Stimulated activated CD8-positive, alpha-beta memory T cell treated with anti-CD3 and anti-CD28 coated beads, Interleukin-12 subunit alpha, Interleukin-12 subunit beta, amount 100 ng/mL, for 4 hours (primary cell): ENCODE data around the gene TECPR2.
"Not testable (repeated sequence)": the region's sequence is repeated elsewhere in the genome, so short reads cannot be mapped to it uniquely, and the experiment has no call there.

Experiments
- DNase-seq: peaks from one replicate; pipeline ENCODE4 v3.0.0-alpha.2; 2020; ENCODE audit warnings: low read depth

TECPR2 gene

DNA sequence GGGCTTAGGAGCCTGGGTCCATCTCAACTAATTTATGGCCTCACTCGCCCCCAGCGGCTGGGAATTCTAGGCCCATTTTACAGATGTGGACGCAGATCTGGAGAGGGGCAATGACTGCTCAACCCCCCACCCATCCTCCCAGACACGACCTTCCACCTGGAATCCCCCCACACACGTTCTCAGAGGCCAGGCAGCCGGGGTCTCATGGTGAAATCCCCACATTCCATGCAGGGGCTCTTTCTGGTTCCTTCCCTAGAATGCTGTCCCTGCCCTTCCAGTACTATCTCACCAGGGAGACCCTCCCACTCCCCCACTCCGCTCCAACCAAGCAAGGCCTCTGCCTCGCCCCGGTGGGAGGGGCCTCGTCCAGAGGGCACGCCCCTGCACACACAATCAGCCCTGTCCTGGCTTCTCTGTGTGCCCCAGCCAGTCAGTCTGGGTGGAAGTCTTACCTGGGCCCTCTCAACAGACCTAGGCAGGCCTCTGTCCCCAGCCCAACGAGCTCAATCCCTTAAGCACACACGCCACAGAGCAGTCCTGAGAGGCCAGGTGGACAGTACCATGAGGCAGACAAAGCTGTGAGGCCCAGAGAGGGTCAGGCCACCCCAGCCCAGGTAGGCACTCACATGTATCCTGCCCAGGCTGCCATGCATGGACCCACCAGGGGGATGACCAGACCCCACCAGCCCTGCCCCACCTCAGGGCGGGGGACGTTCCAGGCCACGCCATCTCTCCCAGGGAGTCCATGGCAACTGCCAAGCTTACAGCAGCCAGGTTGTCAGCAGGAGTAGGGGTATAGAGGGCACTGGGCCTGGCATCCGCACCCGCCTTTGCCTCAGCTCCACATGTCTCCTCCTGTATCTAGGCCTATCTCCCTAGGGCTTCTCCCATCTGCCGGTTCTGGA, 148.1 kb downstream of the TECPR2 start:
- DNase-seq: no peak

DNA sequence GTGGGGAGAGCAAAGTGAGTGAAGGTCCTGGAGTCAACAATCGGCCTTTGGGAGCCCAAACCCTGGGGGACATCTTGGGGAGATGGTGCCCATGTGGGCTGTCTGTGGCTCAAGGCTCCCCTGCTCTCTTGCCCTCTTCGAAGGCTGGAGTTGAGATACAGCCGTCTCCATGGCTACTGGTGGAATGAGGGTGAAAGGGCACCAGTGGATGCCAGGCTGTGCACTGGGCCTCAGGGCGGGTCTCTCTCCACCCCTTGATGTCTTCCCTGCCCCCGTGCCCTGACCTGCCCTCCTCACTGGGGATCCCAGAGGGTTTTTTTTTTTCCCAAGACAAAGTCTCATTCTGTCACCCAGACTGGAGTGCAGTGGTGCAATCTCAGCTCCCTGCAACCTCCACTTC, 148.8 kb downstream of the TECPR2 start:
- DNase-seq: no peak

DNA sequence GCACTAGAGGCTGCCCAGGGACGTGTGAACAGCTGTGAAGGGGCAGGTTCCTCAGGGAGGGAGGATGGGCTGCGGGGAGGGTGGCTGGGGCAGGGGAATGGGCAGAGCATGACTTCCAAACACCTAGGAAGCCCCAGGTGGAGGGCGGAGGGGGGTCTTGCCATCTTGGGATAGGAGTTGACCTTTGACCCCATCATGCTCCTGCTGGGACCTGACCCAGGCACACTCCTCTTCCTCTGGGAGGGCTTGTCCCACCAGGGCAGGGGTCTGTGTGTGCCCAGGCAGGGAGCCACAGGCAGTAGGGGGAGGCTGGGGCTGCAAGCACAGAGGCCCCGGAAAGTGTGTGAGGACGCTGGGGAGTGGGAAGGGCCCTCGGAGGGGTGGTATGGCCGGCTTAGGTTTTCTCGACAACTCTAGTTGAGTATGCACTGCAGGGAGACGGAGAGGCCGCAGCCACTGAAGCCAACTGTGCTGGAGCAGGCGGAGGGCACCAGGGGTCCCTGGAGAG, 150.1 kb downstream of the TECPR2 start:
- no peak for DNase-seq

DNA sequence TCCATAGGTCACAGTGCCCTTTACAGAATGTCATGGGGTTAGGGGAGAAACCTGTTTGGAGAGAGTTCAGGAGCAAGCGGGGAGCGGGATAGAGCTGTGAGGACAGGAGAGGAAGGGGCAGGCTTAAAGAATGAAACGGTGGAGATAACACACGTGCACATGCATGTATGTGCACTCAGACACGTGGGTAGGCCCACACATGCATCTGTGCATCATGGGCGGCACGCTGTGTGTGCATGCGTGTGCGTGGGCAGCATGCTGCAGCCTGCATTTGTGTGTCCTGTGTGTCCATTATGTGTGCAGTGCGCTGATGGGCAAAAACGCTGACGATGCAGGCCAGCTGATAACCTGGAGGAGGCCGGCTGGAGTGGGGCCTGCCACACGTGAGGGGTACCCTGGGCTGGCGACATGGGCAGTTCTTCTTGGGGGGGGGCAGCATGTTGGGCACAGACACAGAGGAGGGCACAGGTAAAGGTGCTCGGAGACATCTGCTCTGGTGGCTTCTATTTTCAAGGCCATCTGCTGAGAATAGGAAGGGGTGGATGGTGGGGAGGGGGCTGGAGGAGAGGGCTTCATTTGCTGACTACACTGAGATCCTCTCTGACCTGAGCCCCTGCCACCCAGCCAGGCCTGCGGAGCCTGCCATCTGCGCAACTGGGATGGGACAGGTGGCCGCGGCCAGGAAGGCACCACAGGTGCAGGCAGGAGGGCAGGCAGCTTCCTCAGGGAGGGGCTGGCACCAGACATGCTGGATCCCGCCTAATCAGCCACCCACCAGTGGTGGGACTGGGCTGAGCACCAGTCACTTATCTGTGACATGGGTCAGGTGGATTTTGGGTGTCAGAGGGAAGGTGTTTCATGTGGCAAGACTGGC, 151.4 kb downstream of the TECPR2 start:
- no peak for DNase-seq

DNA sequence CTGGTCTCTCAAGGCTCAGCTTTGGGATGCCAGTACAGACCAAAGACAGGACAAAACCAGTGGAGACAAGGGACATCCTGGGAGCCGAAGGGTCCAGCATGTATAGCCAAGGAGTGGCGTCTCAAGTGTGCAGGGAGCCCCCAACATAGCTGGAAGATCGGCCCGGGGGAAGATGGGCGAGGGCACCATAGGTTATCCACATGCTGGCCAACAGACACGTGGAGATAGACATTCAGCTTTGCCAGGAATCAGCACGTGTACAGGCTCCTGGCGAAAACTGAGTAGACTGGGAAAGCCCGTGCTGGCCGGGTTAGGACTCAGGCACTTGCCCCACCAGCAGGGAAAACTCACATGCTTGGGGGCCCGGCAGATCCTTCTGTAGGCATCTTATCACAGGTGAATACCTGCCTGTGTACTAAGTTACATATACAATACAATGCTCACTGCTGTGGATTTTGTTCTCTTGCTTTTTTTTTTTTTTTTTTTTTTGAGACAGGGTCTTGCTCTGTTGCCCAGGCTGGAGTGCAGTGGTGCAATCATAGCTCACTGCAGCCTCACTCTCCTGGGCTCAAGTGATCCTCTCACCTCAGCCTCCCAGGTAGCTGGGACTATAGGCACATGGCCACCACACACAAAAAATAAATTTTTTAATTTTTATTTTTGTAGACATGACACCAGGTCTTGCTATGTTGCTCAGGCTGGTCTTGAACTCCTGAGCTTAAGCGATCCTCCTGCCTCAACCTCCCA, 152.4 kb downstream of the TECPR2 start:
- DNase-seq: no peak

DNA sequence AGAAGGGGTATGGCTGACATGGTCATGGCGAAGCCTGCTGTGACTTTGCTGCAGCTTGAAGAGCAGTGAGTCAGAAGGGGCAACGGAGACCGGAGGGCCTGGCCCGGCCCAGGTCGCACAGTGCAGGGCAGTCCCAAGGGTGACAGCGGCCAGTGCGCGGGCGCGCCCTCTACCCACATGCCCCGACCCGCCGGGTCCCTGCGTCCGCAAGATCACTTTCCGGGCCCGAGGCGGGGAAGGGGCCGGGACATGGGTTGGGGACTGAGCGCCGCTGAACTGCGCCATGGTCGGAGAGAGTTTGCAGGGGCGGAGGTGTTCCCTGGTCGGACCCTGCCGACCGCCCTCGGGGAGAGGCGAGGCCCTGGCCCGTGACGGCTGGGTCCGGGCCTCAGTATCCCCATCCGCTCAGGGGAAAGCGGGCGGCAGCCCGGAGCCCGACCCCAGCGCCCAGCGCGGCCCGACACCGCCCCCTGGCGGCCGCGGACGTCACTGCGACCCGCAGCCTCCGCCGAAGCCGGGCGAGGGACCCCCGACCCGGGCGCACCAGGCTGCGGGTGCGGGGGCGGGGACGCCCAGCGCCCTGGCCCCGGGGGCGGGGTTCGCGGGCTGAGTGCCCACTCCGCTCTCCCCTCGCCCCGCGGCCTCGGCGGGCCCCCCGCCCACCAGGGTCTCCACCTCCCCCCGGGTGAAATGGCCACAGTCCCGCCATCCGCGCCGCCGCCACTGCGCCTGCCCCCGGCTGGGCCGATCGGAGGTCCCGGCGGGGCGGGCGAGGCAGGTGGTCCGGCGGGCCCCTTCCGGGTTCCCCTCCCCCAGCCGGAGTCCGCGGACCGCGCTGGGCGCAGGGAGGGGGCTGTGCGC, 154.0 kb downstream of the TECPR2 start:
- DNase-seq: peak; percentile 43

DNA sequence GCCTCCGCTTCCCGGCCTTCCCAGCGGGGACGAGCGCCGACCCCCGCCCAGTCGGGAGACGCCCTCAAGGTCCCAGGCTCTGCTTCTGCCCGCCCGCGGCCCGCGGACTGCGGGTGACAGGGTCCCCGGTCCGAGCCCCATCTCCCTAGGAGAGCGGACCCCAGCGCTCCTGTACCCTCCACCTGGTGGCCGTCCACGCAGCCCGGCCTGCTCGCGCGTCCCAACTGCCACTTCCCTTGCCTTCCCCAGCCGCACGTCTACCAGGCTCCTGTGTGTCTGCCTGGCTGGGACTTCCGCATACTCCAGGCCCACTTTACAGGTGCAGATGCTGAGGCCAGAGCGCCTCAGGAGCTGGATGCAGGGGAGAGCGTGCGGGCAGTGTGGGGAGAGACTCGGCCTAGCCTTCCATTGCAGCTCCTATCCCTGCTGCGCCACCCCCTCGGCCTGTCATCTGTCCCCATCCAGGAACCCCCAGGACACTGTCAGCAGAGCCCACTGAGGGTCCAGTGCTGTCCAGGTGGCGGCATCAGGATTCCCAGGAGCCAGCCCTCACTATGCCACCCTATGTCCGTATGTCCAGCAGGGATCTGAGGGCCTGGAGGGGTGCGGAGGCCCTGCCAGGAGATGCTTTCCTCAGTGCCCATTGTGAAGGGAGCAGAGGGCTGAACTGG, 154.8 kb downstream of the TECPR2 start:
- no peak for DNase-seq

DNA sequence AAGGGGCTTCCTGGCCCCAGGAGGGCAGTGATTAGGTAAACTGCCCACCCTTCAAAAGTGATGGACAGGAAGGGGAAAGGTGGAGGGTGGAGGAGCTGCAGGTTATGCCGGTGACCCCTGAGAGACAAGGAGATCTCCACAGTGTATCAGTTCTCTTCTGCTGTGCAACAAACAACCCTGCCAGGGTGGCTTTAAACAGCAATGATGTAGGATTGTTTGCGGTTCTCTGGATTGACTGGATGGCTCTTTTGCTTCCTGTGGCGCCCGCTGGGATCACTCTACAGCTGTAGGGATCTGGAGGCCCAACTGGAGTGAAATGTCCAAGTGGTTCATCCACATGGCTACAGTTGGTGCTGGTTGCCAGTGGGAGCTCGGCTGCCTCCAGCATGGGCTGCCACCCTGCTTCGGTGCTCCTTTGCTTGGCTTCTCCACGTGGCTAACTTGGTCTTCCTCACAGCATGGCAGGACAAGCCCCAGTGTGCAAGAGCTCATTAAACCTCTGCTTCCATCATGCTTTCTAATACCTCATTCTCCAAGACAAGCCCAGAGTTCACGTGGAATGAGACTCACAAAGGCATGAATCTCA, 155.4 kb downstream of the TECPR2 start:
- no peak for DNase-seq

DNA sequence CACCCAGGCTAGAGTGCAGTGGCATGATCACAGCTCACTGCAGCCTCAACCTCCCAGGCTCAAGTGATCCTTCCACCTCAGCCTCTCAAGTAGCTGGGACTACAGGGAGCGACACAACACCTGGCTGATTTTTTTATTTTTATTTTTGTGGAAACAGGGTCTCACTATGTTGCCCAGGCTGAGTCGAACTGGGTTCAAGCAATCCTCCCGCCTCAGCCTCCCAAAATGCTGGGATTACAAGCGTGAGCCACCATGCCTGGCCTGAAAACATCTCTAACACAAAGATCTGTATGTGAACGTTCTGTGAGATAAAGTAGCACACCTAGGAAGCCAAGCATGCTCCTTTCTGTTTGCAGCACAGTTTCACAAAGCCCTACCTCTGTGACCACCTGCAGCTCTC, 157.0 kb downstream of the TECPR2 start:
- DNase-seq: not testable (repeated sequence)

DNA sequence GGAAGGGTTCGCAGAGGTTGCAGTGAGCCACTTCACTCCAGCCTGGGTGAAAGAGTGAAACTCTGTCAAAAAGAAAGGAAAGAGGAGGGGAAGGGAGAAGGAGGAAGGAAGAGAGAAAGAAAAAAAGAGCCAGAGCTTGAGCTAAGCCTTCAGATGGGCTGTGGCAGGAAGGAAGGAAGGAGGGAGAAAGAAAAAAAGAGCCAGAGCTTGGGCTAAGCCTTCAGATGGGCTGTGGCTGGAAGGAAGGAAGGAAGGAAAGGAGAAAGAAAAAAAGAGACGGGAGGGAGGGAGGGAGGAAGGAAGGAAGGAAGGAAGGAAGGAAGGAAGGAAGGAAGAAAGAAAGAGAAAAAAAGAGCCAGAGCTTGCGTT, 160.4 kb downstream of the TECPR2 start:
- DNase-seq: no peak

DNA sequence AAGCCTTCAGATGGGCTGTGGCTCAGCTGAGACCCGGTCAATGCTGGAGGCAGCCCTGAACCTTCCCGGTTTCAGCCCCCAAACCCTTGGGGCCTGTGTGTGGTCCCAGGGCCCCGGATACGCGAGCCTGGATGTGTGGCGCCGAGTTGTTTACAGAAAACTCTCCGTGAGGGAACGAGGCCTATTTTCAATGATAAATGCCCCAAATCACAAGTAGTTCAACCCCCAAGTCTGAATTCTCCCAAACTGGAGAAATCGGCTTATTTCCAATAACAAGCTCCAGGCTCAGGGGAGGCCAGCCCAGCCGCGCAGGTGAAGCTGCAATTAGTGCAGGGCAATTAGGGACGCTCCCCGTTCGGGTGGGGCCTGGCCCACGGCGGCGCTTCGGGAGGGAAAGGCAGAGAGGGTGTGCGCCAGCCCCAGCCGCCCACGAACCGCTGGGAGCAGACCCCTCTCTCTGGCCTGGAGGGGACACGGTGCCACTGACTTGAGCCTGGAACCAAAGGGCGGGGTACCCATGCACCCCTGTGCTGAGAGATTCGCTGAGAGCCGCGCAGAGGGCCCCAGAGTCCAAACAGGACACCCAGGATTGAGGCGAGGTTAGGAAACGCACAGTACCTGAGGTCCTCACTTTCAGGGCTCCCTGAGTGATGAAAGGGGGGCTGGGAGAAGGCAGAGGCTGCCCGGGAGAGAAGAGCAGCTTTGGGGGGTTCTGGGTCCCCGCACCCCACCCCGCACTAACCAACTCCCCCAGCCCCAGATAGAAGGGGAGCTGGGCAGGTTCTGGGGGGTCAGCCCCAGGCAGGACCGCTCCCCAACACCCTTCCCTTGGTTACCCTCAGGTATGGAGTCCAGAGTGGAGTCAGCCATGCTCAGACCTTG, 161.1 kb downstream of the TECPR2 start:
- no peak for DNase-seq

DNA sequence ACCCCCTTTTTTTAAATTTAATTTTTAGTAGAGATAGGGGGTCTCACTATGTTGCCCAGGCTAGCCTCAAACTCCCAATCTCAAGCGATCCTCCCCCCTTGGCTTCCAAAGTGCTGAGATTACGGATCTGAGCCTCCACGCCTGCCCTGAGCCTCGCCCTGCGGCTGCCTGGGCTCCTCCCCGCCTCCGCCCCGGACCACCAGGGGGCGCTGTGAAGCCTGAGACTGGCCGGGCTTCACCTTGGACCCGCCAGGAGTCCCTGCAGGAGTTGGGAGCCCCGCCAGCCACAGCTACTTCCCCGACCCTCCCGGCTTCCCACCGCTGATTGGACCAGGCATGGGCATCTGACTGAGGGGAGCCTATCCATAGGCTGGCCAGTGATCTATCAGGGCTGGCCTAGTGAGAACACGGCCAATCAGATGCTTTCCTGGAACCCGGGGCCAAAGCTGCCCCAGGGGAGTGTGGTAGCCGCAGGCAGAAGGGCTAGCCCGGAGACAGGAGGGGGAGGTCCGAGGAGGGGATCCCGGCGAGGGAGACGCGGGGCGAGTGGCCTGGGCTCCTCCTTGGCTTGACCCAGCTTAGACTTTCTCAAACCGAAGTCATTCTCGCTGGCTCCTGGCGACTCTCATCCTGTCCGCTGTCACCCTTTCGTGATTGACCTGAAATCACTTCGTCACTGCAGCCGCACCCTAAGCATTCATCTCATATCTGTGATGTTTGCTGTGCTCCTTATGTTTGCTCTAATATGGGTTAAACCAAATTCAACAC, 161.9 kb downstream of the TECPR2 start:
- DNase-seq: peak; percentile 78

DNA sequence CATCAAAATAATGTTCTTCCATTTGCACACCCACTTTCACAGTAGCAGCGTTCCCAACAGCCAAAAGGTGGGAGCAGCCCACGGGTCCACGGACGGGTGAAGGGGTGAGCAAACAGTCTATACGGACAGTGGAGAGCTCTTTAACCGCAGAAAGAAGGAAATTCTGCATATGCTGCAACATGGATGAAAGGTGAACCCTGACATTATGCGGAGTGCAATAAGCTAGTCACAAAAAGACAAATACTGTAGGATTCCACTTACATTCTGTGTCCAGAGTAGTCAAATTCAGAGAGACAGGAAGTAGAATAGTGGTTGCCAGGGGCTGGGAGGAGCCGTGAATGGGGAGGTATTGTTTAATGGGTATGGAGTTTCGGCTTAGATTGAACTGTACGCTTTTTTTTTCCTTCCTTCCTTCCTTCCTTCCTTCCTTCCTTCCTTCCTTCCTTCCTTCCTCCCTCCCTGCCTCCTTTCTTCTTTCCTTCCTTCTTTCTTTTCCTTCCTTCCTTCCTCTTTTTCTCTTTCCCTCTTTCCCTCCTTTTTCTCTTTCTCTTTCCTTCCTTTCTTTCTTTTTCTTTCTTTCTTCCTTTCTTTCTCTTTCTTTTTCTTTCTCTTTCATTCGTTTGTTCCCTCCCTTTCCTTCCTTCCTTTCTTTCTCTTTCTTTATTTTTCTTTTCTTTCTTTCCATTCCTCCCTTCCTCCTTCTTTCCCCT, 162.6 kb downstream of the TECPR2 start:
- DNase-seq: no peak

DNA sequence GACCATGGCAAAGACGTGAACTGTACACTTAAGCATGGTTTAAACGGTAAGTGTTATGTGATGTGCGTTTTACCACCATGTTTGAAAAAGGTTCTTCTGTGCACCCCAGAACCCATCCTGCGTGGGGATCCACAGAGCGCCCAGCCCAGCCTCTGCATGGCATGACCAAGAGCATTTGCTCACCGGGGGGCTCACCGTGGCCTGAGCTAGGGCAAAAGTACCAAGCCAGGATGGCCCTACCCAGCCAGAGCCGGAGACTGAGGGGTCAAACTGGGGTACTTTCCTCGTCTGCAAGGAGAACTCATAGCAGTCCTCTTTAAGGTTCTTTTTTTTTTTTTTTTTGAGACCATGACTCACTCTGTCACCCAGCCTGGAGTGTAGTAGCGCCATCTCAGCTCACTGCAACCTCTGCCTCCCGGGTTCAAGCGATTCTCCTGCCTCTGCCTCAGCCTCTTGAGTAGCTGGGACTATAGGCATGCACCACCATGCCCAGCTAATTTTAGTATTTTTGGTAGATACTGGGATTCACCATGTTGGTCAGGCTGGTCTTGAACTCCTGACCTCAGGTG, 163.3 kb downstream of the TECPR2 start:
- DNase-seq: no peak

DNA sequence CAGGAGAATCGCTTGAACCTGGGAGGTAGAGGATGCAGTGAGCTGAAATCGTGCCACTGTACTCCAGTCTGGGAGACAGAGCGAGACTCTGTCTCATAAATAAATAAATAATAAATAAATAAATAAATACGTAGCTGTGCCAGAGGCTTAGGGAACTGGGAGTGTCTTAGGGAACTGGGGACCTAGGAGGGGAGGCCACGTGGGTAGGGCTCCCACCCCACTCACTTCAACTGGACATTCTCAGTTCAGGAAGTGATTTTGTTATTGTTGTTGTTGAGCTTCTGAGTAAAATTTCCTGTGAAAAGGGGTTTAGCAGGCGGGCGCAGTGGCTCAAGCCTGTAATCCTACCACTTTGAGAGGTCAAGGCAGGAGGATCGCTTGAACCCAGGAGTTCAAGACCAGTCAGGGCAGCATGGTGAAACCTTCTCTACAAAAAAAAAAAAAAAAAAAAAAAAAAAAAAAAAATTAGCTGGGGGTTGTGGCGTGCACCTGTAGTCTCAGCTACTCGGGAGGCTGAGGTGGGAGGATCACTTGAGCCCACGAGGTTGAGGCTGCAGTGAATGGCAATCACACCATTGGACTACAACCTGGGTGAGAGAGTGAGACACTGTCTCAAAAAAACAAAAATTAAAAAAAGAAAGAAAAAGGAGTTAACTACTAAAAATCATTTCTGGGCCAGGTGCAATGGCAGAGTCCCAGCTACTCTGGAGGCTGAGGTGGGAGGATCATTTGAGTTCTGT, 165.9 kb downstream of the TECPR2 start:
- no peak for DNase-seq

DNA sequence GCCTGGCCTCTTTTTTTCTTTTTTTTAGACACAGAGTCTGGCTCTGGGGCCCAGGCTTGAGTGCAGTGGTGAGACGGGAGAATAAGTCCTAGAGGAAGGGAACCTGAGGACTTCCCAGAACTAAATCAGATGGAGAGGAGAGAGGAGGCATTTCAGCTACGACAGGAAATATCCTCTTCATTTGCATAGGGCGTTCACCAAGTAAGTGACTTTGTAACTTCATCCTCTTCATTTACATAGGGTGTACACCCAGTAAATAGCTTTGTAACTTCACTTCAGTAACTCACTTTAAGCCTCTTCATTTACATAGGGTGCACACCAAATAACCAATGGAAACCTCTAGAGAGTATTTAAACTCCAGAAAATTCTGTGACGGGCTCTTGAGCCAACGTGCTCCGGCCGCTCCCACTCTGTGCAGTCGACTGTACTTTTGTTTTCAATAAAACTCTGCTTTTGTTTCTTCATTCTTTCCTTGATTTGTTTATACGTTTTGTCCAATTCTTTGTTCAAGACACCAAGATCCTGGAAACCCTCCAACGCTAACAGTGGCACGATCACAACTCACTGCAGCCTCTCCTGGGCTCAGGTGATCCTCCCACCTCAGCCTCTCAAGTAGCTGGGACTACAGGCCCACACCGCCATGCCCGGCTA, 168.2 kb downstream of the TECPR2 start:
- DNase-seq: no peak
